HG03066 (cell line): Measurements from ENCODE around the gene C10orf105.

ENCODE experiments used
- ATAC-seq: cut with Tn5 transposase; IDR thresholded peaks from one replicate; pipeline ENCODE4 v1.9.1; 2021; ENCODE audit warnings: low read depth; ENCODE audit not compliant: unreplicated experiment

Gene C10orf105

DNA sequence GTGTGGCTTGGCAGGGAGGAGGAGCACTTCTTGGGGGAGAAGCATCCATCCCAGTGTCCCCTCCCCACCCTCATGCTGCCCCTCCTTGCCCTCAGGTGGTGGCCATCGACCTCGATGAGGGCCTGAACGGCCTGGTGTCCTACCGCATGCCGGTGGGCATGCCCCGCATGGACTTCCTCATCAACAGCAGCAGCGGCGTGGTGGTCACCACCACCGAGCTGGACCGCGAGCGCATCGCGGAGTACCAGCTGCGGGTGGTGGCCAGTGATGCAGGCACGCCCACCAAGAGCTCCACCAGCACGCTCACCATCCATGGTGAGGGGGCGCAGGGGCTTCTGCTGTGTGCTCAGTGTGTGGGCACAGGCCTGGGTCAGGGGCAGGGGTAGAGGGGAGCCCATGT is 14.8 kb downstream of the C10orf105 start:
- ATAC-seq = no peak

DNA sequence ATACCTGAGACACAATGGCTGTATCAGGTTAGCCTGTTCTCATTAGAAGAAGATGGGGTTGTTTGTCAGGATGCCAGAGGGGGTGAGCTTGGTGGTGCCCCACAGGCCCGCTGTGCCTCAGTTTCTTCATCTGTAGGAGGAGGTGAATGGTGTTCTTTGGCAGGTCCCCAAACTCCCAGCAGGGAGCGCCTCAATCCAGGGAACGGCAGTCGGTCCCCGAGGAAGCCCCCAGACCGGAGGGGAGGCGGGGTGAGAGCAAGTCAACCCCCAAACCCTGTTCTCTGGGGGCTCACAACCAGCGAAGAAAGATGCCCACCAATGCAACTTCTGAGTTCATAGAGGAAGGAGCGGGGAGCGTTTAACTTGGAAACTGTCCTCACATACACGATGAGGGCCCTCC is 16.0 kb downstream of the C10orf105 start:
- ATAC-seq = no peak

- ATAC-seq = no peak
These were observed 18.0 kb downstream of the C10orf105 start for GRCh38 chr10:71701496-71702132.

DNA sequence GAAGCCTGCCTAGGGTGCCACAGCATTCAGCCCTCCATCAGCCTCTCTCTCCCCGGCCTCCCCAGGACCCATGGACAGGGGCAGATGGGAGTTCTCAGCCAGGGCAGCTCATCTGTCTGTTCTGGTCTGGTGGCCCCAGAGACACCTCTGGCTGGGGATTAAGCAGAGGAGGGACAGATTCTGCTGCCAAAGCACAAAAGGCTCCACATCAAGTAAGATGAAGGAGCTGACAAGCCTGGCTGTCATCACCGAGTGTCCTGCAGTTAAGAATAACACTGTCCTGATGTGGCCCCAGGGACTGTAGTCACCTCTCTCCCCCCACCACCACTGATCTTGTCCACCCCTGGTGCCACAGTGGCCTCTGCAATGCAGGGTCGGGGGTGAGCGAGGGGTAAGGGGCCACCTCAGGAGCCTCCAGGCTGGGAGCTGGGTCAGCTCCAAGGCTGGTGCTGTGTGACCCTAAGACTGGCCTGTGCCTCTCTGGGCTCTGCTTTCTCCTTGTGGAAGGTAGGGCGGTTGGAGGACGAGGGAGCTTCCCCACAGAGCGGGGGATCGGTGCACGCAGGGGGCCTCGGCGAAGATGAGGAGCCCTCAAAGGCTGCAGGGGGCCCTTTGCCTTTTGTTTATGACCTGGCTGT is 18.7 kb downstream of the C10orf105 start:
- ATAC-seq = no peak

DNA sequence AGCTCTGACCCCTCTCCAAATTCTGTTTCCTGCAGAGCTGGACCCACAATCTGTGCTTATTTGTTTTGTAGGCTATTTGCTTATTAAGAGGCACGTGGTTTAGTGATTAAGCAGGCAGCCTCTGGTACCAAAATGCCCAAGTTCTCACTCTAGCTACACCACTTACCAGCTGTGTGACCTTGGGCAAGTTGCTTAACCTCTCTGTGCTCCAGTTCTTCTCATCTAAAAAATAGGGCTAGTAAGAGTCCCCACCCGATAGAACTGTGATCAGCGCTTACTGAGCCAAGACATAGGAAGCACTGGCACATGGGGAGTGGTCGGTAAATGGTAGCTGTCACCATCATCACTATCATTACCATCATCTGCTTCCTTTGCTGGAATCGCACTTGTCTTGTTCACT is 20.8 kb downstream of the C10orf105 start:
- ATAC-seq = no peak

- ATAC-seq = no peak
These were observed 21.5 kb downstream of the C10orf105 start for GRCh38 chr10:71697938-71698709.

DNA sequence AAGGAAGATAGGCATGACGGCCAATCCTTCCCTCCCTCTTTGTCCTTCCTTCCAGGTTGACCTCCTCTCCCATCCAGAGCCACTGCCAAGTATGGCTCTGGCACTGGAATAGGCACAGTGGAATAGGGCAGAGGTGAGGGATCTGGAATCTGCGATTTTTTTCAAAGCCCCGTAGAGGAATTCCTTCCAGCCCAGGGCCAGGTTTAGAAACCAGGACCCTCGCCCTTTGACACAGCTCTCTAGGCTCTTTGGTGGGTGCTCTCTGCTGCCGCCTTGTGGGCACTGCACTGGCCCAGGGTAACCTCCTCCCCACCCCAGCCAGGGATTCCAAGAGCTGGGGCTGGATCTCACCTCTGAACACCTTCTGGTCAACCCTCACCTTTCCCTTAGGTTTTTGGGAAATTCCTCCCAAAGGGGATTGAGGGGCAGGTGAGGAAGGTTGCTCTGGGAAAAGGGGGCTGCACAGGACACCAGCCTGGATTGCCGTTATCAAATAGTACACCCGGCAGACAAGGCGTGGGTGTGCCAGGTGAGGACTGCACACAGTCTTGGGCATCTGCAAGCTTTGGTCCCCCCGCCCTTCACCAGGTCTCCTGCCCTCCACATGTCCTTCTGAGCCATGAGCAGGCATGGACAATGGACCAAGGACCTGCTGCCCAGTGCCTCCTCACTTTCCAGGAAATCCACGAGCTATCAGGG is 22.8 kb downstream of the C10orf105 start:
- no peak for ATAC-seq

DNA sequence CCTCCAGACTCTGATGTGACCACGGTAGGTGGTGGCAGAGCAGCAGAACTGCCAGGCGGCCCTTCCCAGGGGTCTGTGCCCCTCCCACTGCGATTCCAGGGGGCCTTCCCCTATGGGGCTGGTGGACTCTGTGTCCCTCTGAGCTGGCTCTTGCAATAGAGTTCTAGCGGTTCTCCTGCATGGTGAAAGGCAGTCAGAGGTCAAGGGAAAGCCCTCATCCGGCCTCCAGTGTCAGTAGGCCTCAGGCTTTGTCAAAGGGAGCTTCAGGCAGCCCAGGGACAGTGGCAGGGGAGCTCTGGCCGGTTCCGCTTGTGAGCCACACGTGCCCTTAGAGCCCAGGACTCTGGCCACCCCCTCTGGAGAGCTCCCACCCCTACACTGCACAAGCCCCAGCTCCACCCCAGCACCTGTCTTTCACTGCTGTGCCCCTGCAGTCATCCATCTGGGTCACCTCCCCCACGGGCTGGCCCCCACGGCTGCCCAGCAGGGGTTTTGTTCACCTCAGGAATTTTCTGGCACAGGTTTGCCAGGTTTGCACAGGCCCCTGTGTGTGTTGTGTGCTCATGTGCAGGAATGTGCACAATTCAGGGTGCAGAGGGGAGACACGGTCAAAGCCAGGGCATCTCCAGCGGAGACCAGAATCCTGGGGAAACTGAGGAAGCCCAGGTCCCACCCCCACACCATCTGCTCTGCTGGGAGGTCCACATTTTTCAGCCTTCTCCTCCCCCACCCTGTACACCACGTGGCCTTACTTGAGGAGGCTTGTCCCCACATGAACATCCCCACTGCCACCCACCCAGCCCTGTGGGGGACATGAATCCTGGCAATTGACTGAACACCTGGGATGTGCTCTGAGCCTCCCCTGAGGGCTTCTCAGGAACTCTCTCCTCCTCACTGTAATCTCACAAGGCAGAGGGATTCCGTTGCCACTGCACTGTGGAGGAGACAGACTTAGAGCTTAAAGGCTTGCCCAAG is 23.8 kb downstream of the C10orf105 start:
- no peak for ATAC-seq

DNA sequence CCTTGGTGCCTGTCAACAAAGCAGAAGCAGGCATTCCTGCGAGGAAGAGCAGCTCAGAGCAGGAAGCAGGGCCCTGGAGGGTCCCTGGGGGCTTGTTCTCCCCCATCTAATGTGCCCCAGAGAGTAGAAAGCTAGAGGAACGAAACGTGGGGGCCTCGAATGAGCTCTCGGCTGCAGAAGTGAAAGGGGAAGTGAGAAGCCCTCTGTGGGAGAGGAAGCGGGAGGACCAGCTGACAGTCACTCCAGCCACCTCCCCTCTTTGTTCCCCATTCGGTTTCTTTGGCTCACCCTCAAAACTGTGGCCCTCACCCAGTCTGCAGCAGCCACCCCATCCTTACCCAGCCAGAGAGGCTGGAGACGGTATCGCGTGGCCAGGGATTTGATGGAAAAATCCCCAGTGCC is 25.0 kb downstream of the C10orf105 start:
- ATAC-seq = peak; percentile 88

DNA sequence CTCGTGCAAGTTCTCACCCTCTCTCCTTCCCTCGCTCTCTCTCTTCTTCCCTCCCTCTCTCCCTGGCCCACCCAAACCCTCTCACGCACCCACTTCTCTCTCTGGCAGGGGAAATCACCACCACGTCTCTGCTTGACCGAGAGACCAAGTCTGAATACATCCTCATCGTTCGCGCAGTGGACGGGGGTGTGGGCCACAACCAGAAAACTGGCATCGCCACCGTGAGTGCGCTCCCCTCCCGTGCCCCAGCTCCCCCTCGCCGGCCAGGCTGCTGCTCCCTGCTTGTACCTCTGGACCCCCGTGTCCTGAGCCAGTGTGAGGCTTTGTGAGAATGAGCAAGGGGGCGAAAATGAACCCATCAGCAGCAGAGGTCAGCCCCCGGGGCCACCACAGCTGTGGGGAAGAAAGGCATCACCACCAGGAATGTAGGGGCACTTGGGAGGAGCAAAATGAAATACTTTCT is 25.5 kb downstream of the C10orf105 start:
- peak; percentile 16 for ATAC-seq

GRCh38 chr10:71693377-71693776 is 26.2 kb downstream of the C10orf105 start:
- ATAC-seq = no peak

- no peak for ATAC-seq
These were observed 26.8 kb downstream of the C10orf105 start for GRCh38 chr10:71692598-71693306.

- no peak for ATAC-seq
These were observed 28.2 kb downstream of the C10orf105 start for GRCh38 chr10:71691405-71691804.

- ATAC-seq = no peak
These were observed 29.4 kb downstream of the C10orf105 start for GRCh38 chr10:71690094-71690720.

GRCh38 chr10:71688256-71688655 is 31.3 kb downstream of the C10orf105 start:
- ATAC-seq = no peak

- no peak for ATAC-seq
These were observed 32.1 kb downstream of the C10orf105 start for GRCh38 chr10:71687480-71687879.

DNA sequence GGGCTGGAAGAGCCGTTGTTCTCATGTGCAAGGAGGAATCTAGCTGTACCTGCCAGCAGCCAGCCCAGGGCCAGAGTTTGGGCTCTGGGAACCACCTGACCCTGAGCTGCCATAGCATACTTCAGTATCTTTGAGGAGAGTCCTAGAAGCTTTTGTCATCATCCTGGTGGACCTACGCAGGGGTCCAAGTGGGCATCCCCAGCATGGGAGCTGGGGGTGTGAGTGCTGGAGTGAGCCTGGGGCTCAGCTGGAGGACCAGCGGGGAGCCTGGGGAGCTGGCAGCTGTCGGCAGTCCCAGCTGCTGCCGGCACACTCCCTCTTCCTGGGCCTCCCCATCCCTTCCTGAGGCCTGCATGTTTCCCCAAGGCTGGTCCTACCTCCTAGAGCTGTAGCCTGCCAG is 32.5 kb downstream of the C10orf105 start:
- ATAC-seq = no peak

GRCh38 chr10:71685554-71686232 is 33.9 kb downstream of the C10orf105 start:
- ATAC-seq = no peak
